Measurements from ENCODE around the gene EHD2.

EHD2 gene

GRCh38 chr19:47679922-47680857, 33.0 kb upstream of the EHD2 start:
- no peak overlapping the region for H3K27ac ChIP-seq (replicated peaks)
- no peak for TF ChIP-seq POLR2AphosphoS5 (IDR thresholded peaks at IDR 0.05; ENCODE audit: low read depth)
- TF ChIP-seq REST (IDR thresholded peaks at IDR 0.05; ENCODE audit: insufficient replicate concordance, low read depth) = no peak
- no peak for TF ChIP-seq GABPA (IDR thresholded peaks at IDR 0.05; ENCODE audit: low read depth)
- no peak for TF ChIP-seq CTCF (IDR thresholded peaks at IDR 0.05; ENCODE audit: insufficient read depth, low read length)
- TF ChIP-seq SPI1 (IDR thresholded peaks at IDR 0.05; ENCODE audit: borderline replicate concordance, low read depth) = no peak
- no peak overlapping the region for H3K4me3 ChIP-seq (replicated peaks; ENCODE audit: insufficient read depth, low read length)
- DNase-seq (ENCODE audit: low read depth in 1 of 2, low spot score in 1 of 2) = no peak
- H3K27me3 ChIP-seq (ENCODE audit: insufficient read depth, poor library complexity, severe bottlenecking) = no peaks in the 10 kb centered on the region

- Histone ChIP-seq H3K27ac (replicated peaks) (no peak overlapping the region), H3K4me3 (replicated peaks; ENCODE audit: insufficient read depth, low read length) (no peak overlapping the region), H3K27me3 (ENCODE audit: insufficient read depth, poor library complexity, severe bottlenecking) (no peaks in the 10 kb centered on the region)
- TF ChIP-seq SPI1 (IDR thresholded peaks at IDR 0.05; ENCODE audit: borderline replicate concordance, low read depth) (no peak), POLR2AphosphoS5 (IDR thresholded peaks at IDR 0.05; ENCODE audit: low read depth) (no peak), CTCF (IDR thresholded peaks at IDR 0.05; ENCODE audit: insufficient read depth, low read length) (no peak), REST (IDR thresholded peaks at IDR 0.05; ENCODE audit: insufficient replicate concordance, low read depth) (no peak), GABPA (IDR thresholded peaks at IDR 0.05; ENCODE audit: low read depth) (no peak)
- DNase-seq (ENCODE audit: low read depth in 1 of 2, low spot score in 1 of 2) = no peak
Measured at GRCh38 chr19:47680858-47681332, 32.3 kb upstream of the EHD2 start.

- H3K4me3 ChIP-seq (replicated peaks; ENCODE audit: insufficient read depth, low read length) = no peak overlapping the region
- no peak for DNase-seq (ENCODE audit: low read depth in 1 of 2, low spot score in 1 of 2)
- TF ChIP-seq SPI1 (IDR thresholded peaks at IDR 0.05; ENCODE audit: borderline replicate concordance, low read depth) (no peak), POLR2AphosphoS5 (IDR thresholded peaks at IDR 0.05; ENCODE audit: low read depth) (no peak), GABPA (IDR thresholded peaks at IDR 0.05; ENCODE audit: low read depth) (no peak), REST (IDR thresholded peaks at IDR 0.05; ENCODE audit: insufficient replicate concordance, low read depth) (no peak), CTCF (IDR thresholded peaks at IDR 0.05; ENCODE audit: insufficient read depth, low read length) (no peak)
- no peak overlapping the region for H3K27ac ChIP-seq (replicated peaks)
- no peaks in the 10 kb centered on the region for H3K27me3 ChIP-seq (ENCODE audit: insufficient read depth, poor library complexity, severe bottlenecking)
Measured at GRCh38 chr19:47681388-47681787, 31.8 kb upstream of the EHD2 start.

All from HL-60 (cell line).